ENCODE data around the gene RBM18. TPM values are rescaled to one million over a fixed set of nuclear protein-coding genes. Genes with fewer than 3 reads are reported as not detected.
A peak's percentile ranks its signal among the peaks of the same experiment; 100 is the strongest.

The RBM18 gene
- total RNA-seq, 4 donors from 2014 or later = 10.1 to 14.6 (median 13.3) TPM

DNA sequence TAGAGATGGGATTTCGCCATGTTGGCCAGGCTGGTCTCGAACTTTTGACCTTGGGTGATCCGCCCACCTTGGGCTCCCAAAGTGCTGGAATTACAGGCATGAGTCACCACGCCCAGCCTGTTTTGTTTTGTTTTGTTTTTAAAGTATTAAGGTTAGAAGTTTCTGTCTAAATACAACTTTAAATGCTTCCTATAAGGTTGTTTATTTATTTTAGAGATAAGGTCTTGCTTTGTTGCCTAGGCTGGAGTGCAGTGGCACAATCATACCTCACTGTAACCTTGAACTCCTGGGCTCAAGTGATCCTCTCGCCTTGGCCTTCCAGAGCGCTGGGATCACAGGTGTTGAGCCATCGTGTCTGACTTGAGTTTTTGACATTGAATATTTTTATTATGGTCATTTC lies 11.5 kb upstream of the RBM18 start:
- TF ChIP-seq POLR2A (IDR thresholded peaks at IDR 0.05; ENCODE audit: low read depth) = no peak
- no peaks in the 10 kb centered on the region for H3K4me1 ChIP-seq
- no peaks in the 10 kb centered on the region for H3K27me3 ChIP-seq
- intact Hi-C loops (cut with DNase I) = no loop called here
- no peak overlapping the region for H3K4me3 ChIP-seq
- H3K27ac ChIP-seq (replicated peaks in 1 of 4) = no peak overlapping the region
- peaks cover 0 to 33% (median 18%) of the 10 kb centered on the region in 4 donors for H3K36me3 ChIP-seq
- WGBS = 95% methylated on average over 7 of the region's 7 CpGs
- DNase-seq (ENCODE audit: extremely low spot score) = no peak
- H3K9me3 ChIP-seq = peaks cover 0 to 10% (median 7%) of the 10 kb centered on the region in 4 donors

- Histone ChIP-seq H3K4me1 (peaks cover 0 to 3% (median 0%) of the 10 kb centered on the region in 4 donors), H3K27me3 (no peaks in the 10 kb centered on the region), H3K4me3 (no peak overlapping the region), H3K27ac (replicated peaks in 1 of 4) (no peak overlapping the region), H3K36me3 (peaks cover 0 to 32% (median 17%) of the 10 kb centered on the region in 4 donors), H3K9me3 (peaks cover 0 to 10% (median 7%) of the 10 kb centered on the region in 4 donors)
- no peak for DNase-seq (ENCODE audit: extremely low spot score)
- TF ChIP-seq POLR2A (IDR thresholded peaks at IDR 0.05; ENCODE audit: low read depth) = no peak
- no peak for TF ChIP-seq EP300 (IDR thresholded peaks at IDR 0.05)
- no peak for TF ChIP-seq POLR2AphosphoS5 (IDR thresholded peaks at IDR 0.05)
- TF ChIP-seq, protein P1, sequence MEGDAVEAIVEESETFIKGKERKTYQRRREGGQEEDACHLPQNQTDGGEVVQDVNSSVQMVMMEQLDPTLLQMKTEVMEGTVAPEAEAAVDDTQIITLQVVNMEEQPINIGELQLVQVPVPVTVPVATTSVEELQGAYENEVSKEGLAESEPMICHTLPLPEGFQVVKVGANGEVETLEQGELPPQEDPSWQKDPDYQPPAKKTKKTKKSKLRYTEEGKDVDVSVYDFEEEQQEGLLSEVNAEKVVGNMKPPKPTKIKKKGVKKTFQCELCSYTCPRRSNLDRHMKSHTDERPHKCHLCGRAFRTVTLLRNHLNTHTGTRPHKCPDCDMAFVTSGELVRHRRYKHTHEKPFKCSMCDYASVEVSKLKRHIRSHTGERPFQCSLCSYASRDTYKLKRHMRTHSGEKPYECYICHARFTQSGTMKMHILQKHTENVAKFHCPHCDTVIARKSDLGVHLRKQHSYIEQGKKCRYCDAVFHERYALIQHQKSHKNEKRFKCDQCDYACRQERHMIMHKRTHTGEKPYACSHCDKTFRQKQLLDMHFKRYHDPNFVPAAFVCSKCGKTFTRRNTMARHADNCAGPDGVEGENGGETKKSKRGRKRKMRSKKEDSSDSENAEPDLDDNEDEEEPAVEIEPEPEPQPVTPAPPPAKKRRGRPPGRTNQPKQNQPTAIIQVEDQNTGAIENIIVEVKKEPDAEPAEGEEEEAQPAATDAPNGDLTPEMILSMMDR (IDR thresholded peaks at IDR 0.05) = no peak
- intact Hi-C loops (cut with DNase I) = loop anchor here (5.0 kb wide), 1 partner anchor 112 kb away; no protein-coding TSS in a partner anchor
- 97% methylated on average over 2 of the region's 2 CpGs for WGBS
Observed at GRCh38 chr9:122274055-122274454, 9.4 kb upstream of the RBM18 start.

DNA sequence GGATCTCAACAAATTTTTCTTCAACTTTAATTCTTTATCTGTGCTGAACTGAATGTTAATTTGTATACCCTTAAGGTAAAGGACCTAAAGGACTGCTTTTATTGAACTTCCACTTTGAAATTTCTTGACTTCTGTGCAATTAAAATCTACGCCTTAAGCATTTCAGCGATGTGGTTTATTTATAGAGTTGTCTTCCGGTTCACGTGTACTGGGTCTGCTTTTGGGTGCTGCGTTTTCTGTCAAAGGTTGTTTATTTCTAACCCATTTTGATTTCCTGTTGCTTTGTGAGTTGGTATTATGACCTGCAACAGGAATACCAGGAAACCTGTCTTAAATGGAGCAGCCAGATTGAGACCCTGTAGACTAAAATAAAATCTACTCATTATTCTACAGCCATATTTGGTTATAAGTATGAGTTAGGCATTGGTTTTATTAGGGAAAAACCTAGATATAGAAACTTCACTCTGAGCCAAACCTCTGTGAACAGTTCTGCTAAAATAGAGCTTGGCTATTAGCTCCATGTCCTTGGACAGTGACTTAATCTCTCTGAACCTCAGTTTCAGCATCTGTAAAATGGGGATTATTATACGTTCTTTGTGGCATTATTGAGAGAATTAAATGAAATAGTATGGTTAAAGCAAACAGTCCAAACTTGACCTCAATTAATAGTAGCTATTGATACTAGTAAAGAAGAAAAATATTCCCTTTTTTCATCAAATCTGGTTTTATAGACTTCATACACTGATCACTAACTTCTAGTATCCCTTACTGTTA lies 3.6 kb upstream of the RBM18 start:
- no peak overlapping the region for H3K4me3 ChIP-seq
- H3K27ac ChIP-seq (replicated peaks in 1 of 4) = no peak overlapping the region
- H3K4me1 ChIP-seq = peaks cover 25 to 30% (median 28%) of the 10 kb centered on the region in 4 donors
- peaks cover 0 to 24% (median 11%) of the 10 kb centered on the region in 4 donors for H3K36me3 ChIP-seq
- DNase-seq (ENCODE audit: extremely low spot score) = no peak
- 86% methylated on average over 6 of the region's 6 CpGs for WGBS
- H3K9me3 ChIP-seq = no peaks in the 10 kb centered on the region
- TF ChIP-seq POLR2AphosphoS5 (IDR thresholded peaks at IDR 0.05) (no peak), POLR2A (IDR thresholded peaks at IDR 0.05; ENCODE audit: low read depth) (no peak), EP300 (IDR thresholded peaks at IDR 0.05) (no peak)
- TF ChIP-seq, protein P1 (IDR thresholded peaks at IDR 0.05) = no peak
- intact Hi-C loops (cut with DNase I) = loop anchor here (10.0 kb wide), 2 partner anchors 173 to 557 kb away; partner anchors contain the start of genes PDCL and TTLL11
- H3K27me3 ChIP-seq = no peaks in the 10 kb centered on the region

GRCh38 chr9:122265149-122265915 lies 692 bp upstream of the RBM18 start:
- WGBS = 15% methylated on average over 17 of the region's 17 CpGs
- no peaks in the 10 kb centered on the region for H3K27me3 ChIP-seq
- H3K9me3 ChIP-seq = no peaks in the 10 kb centered on the region
- TF ChIP-seq EP300 (IDR thresholded peaks at IDR 0.05) = no peak
- TF ChIP-seq, protein P1 (IDR thresholded peaks at IDR 0.05) = no peak
- no peak for TF ChIP-seq POLR2AphosphoS5 (IDR thresholded peaks at IDR 0.05)
- no peak for TF ChIP-seq POLR2A (IDR thresholded peaks at IDR 0.05; ENCODE audit: low read depth)
- H3K4me1 ChIP-seq = peaks cover 49 to 56% (median 51%) of the 10 kb centered on the region in 4 donors
- intact Hi-C loops (cut with DNase I) = loop anchor here (10.0 kb wide), 2 partner anchors 171 to 559 kb away; partner anchors contain the start of genes PDCL and TTLL11
- DNase-seq (ENCODE audit: extremely low spot score) = no peak
- peak overlapping the region; percentile 89 to 92 (median 90) for H3K27ac ChIP-seq (replicated peaks in 1 of 4)
- H3K36me3 ChIP-seq = peaks cover 0 to 12% (median 6%) of the 10 kb centered on the region in 4 donors
- peak overlapping the region; percentile 68 to 87 (median 72) for H3K4me3 ChIP-seq

All from esophagus muscularis mucosa (tissue), 4 donors.